GM21717 (cell line): ENCODE results near the gene GIGYF2.

Source experiments
- ATAC-seq: cut with Tn5 transposase; IDR thresholded peaks from one replicate; pipeline ENCODE4 v1.9.1; 2021; ENCODE audit warnings: mild to moderate bottlenecking, moderate library complexity; ENCODE audit not compliant: unreplicated experiment

Gene GIGYF2

DNA sequence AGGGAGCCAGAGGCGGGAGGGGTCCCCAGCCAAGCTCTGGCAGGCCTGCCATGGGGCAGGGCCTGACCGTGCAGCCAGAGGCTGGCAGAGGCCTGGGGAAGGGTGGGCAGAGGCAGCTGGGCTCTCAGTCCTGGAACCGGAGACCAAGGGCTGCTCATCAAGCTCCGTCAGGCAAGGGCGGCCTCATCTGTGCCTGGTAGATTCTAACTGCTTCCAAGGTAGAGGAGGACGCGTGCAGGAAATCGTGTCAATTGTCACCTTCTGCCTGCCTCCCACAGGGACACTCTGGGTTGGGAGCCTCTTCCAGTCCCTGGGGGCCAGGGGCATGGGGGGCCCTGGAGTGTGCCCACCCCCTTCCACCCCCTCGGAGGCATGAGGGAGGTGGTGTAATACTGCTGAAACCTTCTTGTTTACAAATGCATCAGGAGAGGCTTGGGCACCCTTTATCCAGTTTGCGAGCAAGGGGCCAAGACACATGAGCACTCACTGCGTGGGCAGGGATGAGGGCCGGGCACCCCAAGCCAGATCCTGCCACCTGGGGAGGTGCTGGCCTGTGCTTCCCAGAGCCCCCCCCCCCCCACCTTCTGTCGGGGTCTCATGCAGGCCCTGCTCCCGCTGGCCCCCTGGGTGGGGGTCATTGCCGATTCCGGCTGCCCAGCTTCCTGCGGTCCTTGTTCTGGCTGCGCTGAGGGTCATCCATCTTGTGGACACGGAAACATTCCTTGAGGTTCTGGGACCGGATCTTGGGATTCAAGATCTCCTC lies 181.9 kb downstream of the GIGYF2 start:
- no peak for ATAC-seq

DNA sequence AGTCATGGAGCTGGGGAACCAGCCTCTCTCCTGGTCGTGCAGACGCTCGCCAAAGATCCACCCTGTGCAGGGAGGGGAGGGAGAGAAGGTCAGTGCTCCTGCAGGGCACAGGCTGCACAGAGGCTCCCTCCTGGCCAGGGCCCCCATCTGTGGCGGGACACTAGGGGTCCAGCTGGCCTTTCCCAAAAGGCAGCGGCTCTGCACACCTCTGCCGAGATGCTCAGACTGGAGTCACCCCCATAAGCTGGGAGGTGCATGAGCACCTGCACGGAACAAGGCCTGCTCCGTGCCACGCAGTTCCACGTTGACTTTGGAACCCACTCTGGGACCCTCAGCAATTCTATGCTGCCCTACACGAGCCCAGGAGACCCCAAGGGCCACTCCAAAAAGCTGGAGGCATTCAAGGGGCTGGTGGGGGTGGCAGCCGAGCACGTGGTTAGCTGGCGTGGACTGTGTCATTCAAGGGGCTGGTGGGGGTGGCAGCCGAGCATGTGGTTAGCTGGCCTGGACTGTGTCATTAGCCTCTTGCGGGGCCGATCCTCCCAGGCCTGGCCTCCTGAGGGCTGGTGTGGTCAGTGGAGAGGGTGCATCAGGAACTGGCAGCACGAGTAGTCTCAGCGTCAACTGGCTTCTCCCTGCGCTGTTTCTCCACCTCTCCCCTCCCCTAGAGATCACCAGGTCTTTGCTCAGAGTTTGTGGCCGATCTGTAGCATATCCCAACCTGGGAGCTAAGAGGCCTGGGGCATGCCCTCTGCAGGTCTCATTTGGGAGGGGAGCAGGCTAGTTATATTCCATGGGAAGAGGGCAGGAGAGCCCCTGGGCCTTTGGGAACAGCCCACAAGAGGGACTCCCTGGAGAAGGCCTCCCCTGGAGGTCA lies 182.7 kb downstream of the GIGYF2 start:
- ATAC-seq: no peak

DNA sequence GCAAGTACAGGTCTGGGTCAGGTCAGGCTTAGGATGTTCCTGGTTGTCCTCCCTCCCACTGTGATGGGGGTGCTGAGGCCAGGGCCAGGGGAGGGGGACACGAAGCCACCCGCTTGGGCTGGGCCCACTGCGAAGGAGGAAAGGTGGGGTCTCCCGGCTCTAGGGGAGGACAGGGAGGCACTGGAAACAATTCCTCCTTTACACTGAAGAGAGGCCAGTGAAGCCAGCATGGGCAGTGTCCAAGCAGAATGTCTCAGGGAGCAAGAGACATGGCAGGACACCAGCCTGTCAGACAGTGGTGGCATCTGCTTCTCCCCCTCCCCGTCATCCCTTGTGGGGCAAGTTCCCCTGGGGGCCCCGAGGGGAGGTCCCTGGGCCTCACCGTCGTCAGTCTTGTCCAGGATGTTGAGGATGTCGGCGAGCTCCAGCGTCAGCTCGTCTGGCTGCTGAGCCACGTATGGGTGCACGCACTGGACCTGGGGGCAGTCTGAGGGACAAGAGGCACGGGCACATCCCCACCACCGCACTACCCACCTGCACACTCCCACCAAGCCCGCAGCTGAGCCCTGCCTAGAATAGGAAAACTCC lies 183.7 kb downstream of the GIGYF2 start:
- ATAC-seq: no peak

DNA sequence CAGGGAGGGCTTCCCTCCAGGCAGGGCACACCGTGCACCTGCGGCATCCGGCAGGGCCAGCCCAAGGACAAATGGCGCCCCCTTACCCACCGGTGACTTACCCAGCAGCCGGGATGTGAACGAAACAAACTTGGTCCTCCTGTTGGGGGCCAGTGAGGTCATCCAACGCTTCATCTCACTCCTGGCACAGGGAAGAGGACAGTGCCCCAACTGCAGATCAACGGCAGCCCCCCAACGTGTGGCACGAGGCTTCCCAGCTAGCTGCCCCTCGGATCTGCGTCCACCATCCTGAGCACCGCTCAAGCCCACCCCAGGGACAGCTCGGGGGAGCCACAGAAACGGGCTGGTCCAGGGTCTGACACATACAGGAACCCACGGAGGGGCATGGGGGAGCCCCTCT lies 185.0 kb downstream of the GIGYF2 start:
- no peak for ATAC-seq

DNA sequence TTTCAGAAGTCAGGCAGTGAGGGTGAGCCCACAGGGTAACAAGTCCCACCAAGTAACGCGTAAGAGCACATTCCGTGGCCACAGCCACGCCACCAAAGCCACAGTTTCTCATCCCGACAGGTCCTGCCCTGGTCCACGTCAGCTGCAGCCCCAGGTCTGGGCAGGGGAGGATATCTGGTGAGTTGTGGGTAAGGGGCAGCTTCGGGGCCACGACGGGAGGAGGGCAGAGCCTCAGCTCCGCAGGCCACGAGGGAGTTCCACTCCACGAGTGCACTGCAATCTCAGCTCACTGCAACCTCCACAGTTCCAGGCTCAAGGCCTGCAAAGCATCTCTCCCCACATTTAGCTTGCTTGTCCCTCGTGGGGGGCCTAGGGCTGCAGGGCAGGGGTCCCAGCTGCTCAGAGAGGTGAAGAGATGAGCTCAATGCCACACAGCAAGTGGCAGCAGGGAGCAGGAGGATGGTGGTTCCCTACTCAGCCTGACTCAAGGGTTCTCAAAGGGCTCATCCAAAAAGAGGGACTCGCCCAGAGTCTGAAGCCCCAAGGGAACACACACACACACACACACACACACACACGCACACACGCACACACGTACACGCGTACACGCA lies 185.5 kb downstream of the GIGYF2 start:
- no peak for ATAC-seq

DNA sequence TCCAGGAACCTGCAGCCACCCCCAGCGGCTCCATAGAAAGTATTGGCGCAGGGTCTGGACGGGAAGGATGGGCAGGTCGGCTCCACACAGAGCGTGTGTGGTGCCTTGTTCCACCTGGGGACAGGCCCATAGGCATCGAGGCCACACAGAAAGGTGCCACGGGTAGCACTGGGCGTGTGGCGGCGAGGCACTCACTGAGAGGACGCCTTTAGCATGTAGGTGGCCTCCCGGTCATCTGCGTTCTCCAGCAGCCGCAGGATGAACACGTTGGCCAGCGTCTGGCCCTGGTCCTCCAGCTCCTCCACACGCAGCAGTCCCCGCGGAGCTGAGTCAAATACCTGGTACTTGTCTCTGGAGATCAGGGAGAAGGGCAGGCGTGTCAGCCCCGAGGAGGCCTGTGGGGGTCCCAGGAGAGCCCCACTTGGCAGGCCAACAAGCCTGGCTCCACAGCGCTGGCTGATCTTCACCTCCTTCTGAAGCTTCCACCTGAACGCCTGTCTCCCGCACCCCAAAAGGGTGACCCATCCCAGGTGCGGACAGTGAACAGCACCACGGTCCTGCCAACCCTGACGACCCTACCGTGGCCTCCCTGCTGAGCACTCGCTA lies 186.1 kb downstream of the GIGYF2 start:
- ATAC-seq: no peak

DNA sequence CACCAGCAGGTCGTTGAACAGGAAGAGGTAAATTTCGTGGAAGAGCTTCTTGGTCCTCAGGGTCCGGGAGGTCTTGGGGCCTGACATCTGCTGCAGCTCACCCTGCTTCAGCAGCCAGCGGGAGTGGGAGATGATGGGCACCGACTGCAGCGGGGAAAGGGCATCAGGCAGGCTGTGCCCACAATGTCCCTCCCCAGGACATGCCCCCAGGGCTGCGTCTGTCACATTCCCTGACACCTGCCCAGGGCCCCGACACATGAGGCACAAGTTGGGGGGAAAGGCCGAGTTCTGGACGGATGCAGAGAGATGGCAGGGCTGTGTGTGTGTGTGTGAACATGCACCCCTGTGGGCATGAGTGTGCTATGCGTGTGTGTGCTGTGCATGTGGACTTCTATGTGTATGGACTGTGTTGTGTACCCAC lies 186.9 kb downstream of the GIGYF2 start:
- ATAC-seq: no peak

DNA sequence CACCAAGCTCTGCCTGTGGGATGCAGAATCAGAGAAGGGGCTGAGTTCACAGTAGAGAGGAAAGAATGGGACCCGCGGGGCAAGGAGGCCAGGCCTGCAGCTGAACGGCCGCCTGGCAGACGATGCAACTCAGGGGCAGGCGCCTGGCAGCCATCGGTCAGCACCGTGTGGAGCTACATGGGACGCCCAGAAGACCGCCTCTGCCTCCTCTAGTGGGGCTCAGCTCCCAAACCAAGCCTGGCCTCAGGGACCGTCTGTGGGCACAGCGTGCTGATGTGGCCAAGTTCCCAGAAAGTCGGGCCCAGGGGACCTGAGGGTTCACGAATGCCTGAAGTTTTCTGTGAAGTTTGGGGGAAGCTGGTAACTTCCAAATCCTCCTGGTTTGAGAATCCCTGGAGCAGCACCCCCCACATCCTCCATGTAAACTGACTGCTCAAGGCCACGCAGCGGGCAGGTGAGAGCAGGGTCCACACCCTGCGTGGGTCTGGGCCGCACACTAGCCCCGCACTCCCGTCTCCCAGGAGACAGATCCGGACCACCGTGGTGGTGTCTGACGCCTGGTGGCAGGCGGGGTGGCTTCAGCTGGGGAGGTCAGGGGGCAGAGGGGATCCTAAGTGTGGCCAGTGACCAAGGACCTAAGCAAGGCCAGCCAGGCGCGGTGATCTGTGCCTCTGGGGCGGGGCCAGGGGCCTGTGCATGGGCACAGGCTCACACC lies 187.6 kb downstream of the GIGYF2 start:
- no peak for ATAC-seq

DNA sequence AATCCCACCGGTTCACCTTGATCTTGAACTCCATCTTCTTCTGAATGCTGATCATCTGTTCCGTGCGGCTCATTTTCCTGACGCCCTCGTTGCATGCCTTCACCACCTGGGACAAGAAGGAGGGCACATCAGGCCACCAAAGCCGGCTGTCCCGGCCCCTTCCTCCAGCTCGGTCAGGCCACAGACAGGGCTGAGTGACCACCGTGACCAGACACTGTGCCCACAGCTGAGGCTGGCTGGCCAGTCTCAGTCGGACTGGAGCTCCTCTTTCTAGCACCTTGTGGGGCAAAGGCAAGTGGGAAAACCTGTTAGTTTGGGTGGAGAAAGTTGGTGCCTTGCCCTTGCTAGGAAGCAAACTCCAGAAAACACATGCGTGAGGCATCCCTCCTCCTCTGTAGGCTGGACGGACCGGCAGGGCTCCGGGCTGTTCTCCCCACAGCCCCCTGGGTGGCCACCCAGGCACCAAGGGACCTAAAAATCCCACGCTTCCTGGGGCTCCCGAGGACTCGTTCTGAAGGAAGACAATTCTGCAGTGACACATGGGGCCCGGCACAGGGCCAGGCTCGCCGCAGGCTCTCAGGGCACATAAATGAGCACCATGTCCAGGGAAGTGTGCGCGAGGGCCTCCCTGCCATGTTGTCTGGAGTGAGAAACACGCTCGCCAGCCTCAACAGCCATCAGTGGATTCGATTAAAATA lies 188.3 kb downstream of the GIGYF2 start:
- ATAC-seq: no peak

DNA sequence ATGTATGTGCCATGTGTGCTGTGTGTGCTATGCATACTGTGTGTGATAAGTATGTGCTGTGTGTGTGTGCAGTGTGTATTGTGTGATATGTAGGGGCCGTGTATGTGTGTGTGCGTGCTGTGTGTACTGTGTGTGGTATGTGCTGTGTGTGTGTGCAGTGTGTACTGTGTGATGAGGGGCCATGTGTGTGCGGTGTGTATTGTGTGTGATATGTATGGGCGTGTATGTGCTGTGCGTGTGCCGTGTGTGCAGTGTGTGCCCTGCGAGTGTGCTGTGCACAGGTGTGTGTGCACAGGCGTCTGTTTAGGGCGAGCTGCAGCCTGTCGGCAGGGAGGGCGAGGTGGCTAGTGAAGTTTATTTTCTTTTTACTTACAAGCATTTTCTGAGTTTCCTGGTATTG lies 189.0 kb downstream of the GIGYF2 start:
- ATAC-seq: no peak

DNA sequence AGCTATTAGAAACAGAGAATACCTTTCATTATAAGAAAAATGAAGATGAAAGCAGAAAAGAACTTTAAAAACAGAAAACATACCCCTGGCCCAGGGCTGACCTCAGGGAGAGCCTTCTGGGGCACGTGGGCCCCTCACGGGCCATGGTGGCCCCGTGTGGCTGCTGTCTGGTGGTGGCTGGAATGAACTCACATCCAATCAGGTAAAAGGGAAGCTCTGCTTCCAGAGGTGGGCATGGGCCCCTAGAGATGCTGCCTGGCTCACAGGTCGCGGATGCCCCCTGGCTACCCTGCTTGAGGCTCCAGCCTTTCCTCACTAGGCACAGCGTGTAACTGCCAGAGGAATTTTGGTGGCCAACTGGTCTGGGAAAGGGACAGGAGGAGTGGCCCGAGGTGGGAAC lies 189.5 kb downstream of the GIGYF2 start:
- no peak for ATAC-seq

DNA sequence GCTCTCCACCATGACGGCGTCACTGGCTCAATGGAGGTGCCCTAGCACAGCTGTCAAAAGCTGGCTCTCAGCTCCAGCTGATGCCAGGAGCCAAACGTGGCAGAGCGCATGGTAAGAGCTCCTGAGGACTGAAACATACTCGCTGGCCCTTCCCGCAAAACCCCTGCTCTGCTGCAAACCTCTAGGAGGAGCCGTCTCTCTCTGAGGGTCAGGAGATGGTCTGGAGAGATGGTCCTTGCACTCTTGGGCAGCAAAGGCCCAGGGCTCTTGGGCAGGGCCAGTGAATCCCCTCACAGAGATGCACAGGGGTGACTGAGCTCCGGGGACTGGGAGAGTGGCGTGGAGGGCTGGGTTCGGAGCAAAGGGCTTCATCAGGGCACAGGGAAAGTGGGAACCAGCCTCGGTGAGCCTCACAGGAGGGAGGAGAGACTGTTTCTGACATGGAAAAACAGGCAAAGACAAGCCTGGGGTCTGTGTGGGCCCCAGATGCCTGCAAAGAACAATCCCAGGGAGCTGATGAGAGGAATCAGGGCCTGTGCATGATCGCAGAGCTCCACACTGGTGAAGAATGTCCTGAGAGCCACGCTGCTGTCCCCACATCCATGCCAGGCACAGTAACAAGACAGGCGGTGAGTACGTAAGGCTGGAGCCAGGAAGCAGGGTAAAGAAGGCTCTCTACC lies 190.2 kb downstream of the GIGYF2 start:
- no peak for ATAC-seq

DNA sequence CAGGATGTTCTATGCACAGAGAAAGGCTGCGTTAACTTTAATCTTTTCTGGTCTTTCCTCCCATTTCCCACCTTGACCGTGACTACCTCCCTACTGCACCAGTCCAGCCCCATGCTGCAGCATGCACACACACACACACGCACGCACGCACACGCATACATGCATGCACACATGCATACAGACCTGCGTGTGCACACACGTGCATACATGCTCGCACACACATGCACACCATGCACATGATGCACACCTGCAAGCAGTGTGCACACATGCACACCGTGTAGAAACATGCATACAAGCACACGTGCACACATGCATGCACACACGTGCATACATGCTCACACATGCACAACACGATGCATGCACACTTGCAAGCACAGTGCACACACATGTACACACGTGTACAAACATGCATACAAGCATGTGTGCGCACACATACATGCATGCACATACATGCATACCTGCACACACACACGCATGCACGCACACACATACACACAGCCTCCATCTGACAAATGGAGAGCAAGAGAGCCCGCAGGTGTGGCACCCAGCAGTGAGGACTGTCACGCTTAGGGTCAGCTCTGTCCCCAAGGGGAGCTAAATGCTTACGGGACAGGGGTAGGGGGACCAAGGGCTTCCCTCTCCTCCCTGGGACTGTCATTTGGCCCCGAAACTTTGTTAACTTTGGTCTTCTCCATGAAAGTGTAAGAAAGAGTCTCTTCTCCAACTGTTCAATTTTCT lies 191.1 kb downstream of the GIGYF2 start:
- no peak for ATAC-seq

DNA sequence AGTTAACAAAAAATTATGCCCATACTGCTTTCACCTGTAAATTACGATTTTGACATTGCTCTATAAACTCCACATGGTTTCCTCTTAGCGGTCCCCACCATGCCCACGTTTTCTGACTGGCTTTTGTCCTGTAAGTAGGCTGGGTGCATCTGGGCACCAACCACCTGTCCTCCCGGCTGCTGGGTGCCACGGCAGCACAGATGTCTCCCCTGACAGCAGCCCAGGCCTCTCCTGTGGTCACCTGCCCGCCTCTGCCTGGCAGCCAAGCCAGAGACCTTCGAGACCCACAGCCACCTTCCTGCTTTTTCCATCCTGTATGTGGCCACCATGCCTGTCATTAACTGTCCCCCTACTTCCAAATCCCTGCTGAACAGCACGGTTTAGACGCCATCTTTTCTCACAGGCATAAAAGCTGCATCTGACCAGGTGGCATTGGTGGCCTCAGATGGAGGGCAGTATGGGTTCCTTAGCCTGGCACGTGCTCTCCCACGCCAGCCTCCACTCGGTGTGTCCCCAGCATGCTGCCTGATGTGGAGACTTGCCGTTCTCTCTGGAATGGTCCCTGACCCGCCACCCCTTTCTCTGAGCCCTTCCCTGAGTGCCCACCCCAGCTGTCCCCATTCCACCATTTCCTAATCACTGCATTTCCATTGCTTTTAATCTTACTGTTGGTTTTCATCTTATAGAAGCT lies 191.9 kb downstream of the GIGYF2 start:
- no peak for ATAC-seq

DNA sequence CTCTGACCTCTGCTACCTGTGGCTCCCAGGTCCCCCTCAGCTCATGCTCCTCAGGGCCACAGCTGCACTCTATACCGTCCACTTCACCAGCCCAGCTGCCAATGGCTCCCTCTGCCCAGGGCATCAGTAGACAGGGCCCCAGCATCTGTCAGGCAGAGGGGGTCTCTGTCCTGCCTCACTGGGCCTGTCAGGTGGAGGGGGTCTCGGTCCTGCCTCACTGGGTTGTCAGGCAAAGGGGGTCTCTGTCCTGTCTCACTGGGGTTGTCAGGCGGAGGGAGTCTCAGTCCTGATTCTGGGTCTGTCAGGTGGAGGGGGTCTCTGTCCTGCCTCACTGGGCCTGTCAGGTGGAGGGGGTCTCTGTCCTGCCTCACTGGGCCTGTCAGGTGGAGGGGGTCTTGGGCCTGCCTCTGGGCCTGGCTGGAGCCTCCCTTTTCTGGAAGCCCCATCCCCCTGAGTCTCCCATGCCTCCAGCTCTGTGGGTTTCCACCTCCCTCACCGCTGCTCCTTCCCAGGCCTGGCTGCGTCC lies 192.8 kb downstream of the GIGYF2 start:
- no peak for ATAC-seq

DNA sequence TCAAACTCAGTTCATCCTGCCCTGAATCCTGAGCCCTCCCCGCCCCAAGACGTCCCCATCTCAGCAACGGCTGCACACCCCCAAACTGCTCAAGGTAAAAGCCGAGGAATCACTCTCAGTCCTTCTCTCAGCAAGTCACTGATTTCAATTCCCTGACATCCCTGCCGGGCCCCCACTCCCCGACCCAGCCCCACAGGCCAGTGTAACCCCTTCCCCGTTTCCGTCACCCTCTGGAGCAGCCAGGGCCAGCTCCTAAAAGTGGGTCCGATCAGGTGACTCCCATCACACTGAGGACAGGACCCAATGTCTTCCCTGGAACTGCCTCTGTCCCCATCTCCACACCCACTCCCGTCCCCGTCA lies 193.4 kb downstream of the GIGYF2 start:
- no peak for ATAC-seq

DNA sequence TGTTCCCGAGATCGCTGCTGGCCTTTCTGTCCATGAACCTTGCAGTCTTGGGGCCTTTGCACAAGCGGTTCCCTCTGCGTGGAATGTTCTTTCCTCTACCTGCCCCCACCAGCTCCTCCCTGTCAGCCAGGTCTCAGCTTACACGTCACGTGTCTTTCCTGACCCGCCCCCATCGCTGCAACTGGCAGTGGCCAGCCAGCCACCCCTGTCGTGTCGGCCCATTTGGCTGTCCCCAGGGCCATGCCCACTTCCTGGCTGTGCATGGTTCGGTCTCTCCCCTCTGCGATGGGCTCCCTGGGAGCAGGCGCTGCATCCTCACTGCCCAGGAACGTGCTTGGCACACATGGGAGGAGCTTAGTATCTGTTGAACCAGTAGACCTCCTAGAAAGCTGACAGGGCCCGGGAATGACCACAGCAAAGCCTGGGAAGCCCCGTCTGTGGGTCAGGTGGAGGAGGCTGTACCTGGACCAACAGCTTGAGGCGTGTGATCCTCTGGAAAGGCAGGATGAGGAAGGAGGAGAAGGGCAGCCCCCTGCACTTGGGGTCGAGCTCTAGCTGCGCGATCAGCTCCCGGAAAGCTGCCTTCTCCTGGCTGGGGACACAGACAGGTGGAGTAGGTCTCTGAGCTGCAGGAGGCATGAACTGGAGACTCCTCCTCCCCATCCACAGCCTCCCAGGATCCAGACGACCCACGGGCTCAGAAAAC lies 193.9 kb downstream of the GIGYF2 start:
- no peak for ATAC-seq
